Loucy (cell line): ENCODE results near the gene ANK3.

ENCODE experiments used
- H2AFZ ChIP-seq: fragments of 200-600 bp; sonication (generic); 2 replicates; pipeline ENCODE4 v1.6.0; 2016; ENCODE audit warnings: antibody characterized with exemption, mild to moderate bottlenecking, low read length, moderate library complexity
- H3F3A ChIP-seq: fragments of 200-600 bp; 2 replicates; pipeline ENCODE4 v1.6.0; 2016; ENCODE audit warnings: antibody characterized with exemption, low read depth, mild to moderate bottlenecking
- H3K27me3 ChIP-seq: fragments of 200-600 bp; sonication (generic); 2 replicates; pipeline ENCODE4 v1.6.1; 2014; ENCODE audit warnings: low read length, mild to moderate bottlenecking; ENCODE audit not compliant: insufficient read depth, poor library complexity, severe bottlenecking
- H3K36me3 ChIP-seq: fragments of 200-600 bp; sonication (generic); 2 replicates; pipeline ENCODE4 v1.6.1; 2016; ENCODE audit warnings: low read length; ENCODE audit not compliant: insufficient read depth
- H3K4me1 ChIP-seq: fragments of 200-600 bp; sonication (generic); 2 replicates; pipeline ENCODE4 v1.5.1; 2014; ENCODE audit warnings: low read length, mild to moderate bottlenecking; ENCODE audit not compliant: insufficient read depth, poor library complexity, severe bottlenecking
- H3K4me2 ChIP-seq: fragments of 200-600 bp; sonication (generic); 2 replicates; pipeline ENCODE4 v1.6.0; 2014; ENCODE audit warnings: antibody characterized with exemption, low read length, low read depth, mild to moderate bottlenecking; ENCODE audit not compliant: poor library complexity, severe bottlenecking
- H3K4me3 ChIP-seq: fragments of 200-600 bp; sonication (generic); 2 replicates; pipeline ENCODE4 v1.5.1; 2014; ENCODE audit warnings: low read length, mild to moderate bottlenecking, mixed read lengths; ENCODE audit not compliant: poor library complexity, severe bottlenecking
- H3K79me2 ChIP-seq: fragments of 200-600 bp; sonication (generic); 2 replicates; pipeline ENCODE4 v1.6.1; 2014; ENCODE audit warnings: low read length; ENCODE audit not compliant: insufficient read depth
- H3K9ac ChIP-seq: fragments of 200-600 bp; sonication (generic); 2 replicates; pipeline ENCODE4 v1.6.0; 2014; ENCODE audit warnings: mild to moderate bottlenecking, low read depth, low read length, moderate library complexity; ENCODE audit not compliant: poor library complexity, severe bottlenecking
- H3K9me2 ChIP-seq: fragments of 200-600 bp; sonication (generic); replicated peaks from 2 replicates; pipeline ENCODE4 v1.6.1; 2016; ENCODE audit warnings: low read depth, low read length, mixed read lengths
- H3K9me3 ChIP-seq: fragments of 200-600 bp; sonication (generic); 2 replicates; pipeline ENCODE4 v1.6.1; 2014; ENCODE audit warnings: mild to moderate bottlenecking, antibody characterized with exemption, low read length, low read depth; ENCODE audit not compliant: insufficient read depth
- H4K20me1 ChIP-seq: fragments of 200-600 bp; sonication (generic); 2 replicates; pipeline ENCODE4 v1.6.0; 2014; ENCODE audit warnings: antibody characterized with exemption, low read length, mild to moderate bottlenecking; ENCODE audit not compliant: insufficient read depth, poor library complexity, severe bottlenecking
- CTCF ChIP-seq: fragments of 200-600 bp; sonication (generic); conservative IDR thresholded peaks from 2 replicates; pipeline ENCODE4 v1.5.1; 2014; ENCODE audit warnings: mild to moderate bottlenecking, antibody characterized with exemption, low read length
- EZH2phosphoT487 ChIP-seq: fragments of 200-600 bp; IDR thresholded peaks from 2 replicates; pipeline ENCODE4 v1.6.1; 2018; ENCODE audit warnings: antibody characterized with exemption, mild to moderate bottlenecking, moderate library complexity, borderline replicate concordance

Gene ANK3

GRCh38 chr10:60280475-60280874, 109.2 kb downstream of the ANK3 start:
- no peak overlapping the region for H3K9ac ChIP-seq
- H3K4me1 ChIP-seq = no peaks in the 10 kb centered on the region
- no peak overlapping the region for H3K4me2 ChIP-seq
- no peaks in the 10 kb centered on the region for H3K27me3 ChIP-seq
- TF ChIP-seq EZH2phosphoT487 (no peak), CTCF (no peak)
- H3K4me3 ChIP-seq = no peak overlapping the region
- H3K9me2 ChIP-seq = no peaks in the 10 kb centered on the region
- H3K79me2 ChIP-seq = no peaks in the 10 kb centered on the region
- H3F3A ChIP-seq = no peaks in the 10 kb centered on the region
- no peaks in the 10 kb centered on the region for H3K36me3 ChIP-seq
- no peaks in the 10 kb centered on the region for H4K20me1 ChIP-seq
- no peaks in the 10 kb centered on the region for H3K9me3 ChIP-seq
- no peak overlapping the region for H2AFZ ChIP-seq

GRCh38 chr10:60277656-60278055, 112.0 kb downstream of the ANK3 start:
- TF ChIP-seq CTCF = no peak
- TF ChIP-seq EZH2phosphoT487 = no peak
- Histone ChIP-seq H2AFZ (no peak overlapping the region), H3K27me3 (no peaks in the 10 kb centered on the region), H4K20me1 (no peaks in the 10 kb centered on the region), H3K4me1 (no peaks in the 10 kb centered on the region), H3K36me3 (no peaks in the 10 kb centered on the region), H3K9me2 (no peaks in the 10 kb centered on the region), H3K9me3 (no peaks in the 10 kb centered on the region), H3K4me3 (no peak overlapping the region), H3K79me2 (no peaks in the 10 kb centered on the region), H3F3A (no peaks in the 10 kb centered on the region), H3K4me2 (no peak overlapping the region), H3K9ac (no peak overlapping the region)

- no peaks in the 10 kb centered on the region for H3K79me2 ChIP-seq
- H4K20me1 ChIP-seq = no peaks in the 10 kb centered on the region
- TF ChIP-seq EZH2phosphoT487 (no peak), CTCF (no peak)
- no peaks in the 10 kb centered on the region for H3K9me3 ChIP-seq
- H2AFZ ChIP-seq = no peak overlapping the region
- no peaks in the 10 kb centered on the region for H3K9me2 ChIP-seq
- H3K4me3 ChIP-seq = no peak overlapping the region
- H3K4me1 ChIP-seq = no peaks in the 10 kb centered on the region
- H3F3A ChIP-seq = no peaks in the 10 kb centered on the region
- no peaks in the 10 kb centered on the region for H3K36me3 ChIP-seq
- no peaks in the 10 kb centered on the region for H3K27me3 ChIP-seq
- no peak overlapping the region for H3K9ac ChIP-seq
- H3K4me2 ChIP-seq = no peak overlapping the region
Measured at GRCh38 chr10:60276232-60276631, 113.4 kb downstream of the ANK3 start.
